Panc1 (cell line): ENCODE results near the gene DAZ4. TPM values are rescaled to one million over a fixed set of nuclear protein-coding genes. Genes with fewer than 3 reads are reported as not detected.

Source experiments
- total RNA-seq: library from RNA; stranded (reverse); gene quantifications from one replicate; pipeline ENCODE4 v1.2.1, GENCODE V29; 2021; ENCODE audit not compliant: unreplicated experiment

Gene DAZ4
- total RNA-seq, 1 experiment from 2014 or later, result not detected

Other genes with a start within 250 kb of the DAZ4 start
- gene BPY2B, start 215.9 kb upstream of the DAZ4 start, total RNA-seq, result not detected
- gene DAZ3, start 20.5 kb upstream of the DAZ4 start, total RNA-seq, result not detected
- not detected for gene BPY2C, start 218.2 kb downstream of the DAZ4 start, total RNA-seq